22Rv1 (cell line): ENCODE data around the gene PRKCB.

Experiments
- ZFX ChIP-seq: fragments of 450-650 bp; IDR thresholded peaks from 2 replicates; pipeline ENCODE4 v1.6.1; 2017; ENCODE audit warnings: antibody characterized with exemption, borderline replicate concordance
- TF ChIP-seq, protein P1 (sequence below): fragments of 450-650 bp; IDR thresholded peaks from 2 replicates; pipeline ENCODE4 v1.5.1; 2017; ENCODE audit warnings: mild to moderate bottlenecking

DNA sequence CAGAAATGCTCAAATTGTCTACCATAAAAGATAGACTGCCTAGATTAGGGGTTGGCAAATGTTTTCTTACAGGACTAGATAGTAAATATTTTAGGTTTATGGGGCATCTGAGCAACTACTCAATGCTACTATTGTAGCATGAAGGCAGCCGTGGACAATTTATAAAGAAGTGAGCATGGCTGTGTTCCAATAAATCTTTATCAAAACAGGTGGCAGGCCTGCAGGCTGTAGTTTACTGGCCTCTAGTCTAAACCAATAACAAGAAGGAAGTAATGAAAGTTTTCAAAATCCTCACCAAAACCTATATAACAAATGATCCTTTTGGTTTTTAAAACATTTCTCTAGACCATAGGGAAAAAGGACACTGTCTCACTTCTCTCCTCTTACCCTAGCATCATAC, 105.2 kb downstream of the PRKCB start:
- TF ChIP-seq, protein P1, sequence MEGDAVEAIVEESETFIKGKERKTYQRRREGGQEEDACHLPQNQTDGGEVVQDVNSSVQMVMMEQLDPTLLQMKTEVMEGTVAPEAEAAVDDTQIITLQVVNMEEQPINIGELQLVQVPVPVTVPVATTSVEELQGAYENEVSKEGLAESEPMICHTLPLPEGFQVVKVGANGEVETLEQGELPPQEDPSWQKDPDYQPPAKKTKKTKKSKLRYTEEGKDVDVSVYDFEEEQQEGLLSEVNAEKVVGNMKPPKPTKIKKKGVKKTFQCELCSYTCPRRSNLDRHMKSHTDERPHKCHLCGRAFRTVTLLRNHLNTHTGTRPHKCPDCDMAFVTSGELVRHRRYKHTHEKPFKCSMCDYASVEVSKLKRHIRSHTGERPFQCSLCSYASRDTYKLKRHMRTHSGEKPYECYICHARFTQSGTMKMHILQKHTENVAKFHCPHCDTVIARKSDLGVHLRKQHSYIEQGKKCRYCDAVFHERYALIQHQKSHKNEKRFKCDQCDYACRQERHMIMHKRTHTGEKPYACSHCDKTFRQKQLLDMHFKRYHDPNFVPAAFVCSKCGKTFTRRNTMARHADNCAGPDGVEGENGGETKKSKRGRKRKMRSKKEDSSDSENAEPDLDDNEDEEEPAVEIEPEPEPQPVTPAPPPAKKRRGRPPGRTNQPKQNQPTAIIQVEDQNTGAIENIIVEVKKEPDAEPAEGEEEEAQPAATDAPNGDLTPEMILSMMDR = no peak
- no peak for TF ChIP-seq ZFX
